Prostate gland (tissue), 2 donors: ENCODE results near the gene TAS2R19.

Experiments
- CTCF ChIP-seq, 4 experiments: fragments of 200-600 bp in 2 of 4; fragments of 450-650 bp in 2 of 4; sonication (generic) in 2 of 4; IDR thresholded peaks; 1 replicate in 3 of 4; 2 replicates in 1 of 4; pipeline ENCODE4 v1.5.1; 2016 to 2019; ENCODE audit warnings: antibody characterized with exemption in 4 of 4, mild to moderate bottlenecking in 2 of 4, moderate library complexity in 2 of 4
- POLR2A ChIP-seq: fragments of 450-650 bp; IDR thresholded peaks from one replicate; pipeline ENCODE4 v1.6.1; 2016; ENCODE audit warnings: antibody characterized with exemption, mild to moderate bottlenecking
- POLR2AphosphoS5 ChIP-seq: sonication (generic); formaldehyde crosslinking; IDR thresholded peaks from one replicate; pipeline ENCODE4 v1.6.1; 2017; ENCODE audit warnings: antibody characterized with exemption

- TF ChIP-seq CTCF (IDR thresholded peaks at IDR 0.05) = no peak
- no peak for TF ChIP-seq POLR2A
- no peak for TF ChIP-seq POLR2AphosphoS5
Measured at GRCh38 chr12:11055306-11055705, 32.9 kb upstream of the TAS2R19 start.
